Central memory CD4-positive, alpha-beta T cell (primary cell): ENCODE data around the gene MRPL17.
A peak's percentile ranks its signal among the peaks of the same experiment; 100 is the strongest.

Source experiments
- DNase-seq: peaks from one replicate; pipeline ENCODE4 v3.0.0; 2022

MRPL17 gene

DNA sequence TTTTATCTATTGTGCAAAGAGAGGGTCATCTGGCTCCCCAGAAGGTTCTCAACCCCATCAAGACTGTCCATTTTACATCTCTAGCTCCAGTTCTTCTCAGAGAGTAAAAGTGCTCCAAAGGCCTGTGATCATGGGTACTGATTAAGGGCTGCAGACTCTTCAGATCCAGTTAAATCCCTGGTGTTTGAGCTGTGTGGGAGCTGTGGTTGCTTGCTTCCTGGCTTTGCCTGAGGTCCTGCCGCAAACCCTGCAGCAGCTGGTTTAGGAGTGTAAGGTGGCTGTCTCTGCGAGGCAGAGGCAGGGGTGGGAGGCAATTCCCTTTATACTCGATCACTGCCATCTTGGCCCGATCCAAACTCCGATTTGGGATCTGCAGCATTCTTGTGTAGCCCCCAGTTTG, 1.2 kb downstream of the MRPL17 start:
- DNase-seq: no peak

DNA sequence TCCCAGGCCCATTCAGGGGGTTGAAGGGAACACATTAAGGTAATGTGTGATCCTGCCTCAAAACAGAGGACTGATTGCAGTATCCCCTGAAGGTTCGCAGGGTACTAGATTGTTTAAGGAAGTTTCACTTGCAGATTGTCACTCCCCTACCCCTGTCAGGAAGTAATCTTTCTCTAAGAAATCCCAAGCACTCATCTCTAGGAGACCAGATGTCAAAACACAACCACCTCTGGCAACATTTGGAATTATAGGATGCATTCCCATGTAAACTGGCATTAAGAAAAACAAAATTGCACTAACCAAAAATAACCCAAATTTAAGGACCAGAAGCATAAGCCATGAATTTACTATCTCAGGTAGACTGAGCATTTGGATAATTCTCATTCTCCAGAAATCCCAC, 1.6 kb downstream of the MRPL17 start:
- DNase-seq: no peak

DNA sequence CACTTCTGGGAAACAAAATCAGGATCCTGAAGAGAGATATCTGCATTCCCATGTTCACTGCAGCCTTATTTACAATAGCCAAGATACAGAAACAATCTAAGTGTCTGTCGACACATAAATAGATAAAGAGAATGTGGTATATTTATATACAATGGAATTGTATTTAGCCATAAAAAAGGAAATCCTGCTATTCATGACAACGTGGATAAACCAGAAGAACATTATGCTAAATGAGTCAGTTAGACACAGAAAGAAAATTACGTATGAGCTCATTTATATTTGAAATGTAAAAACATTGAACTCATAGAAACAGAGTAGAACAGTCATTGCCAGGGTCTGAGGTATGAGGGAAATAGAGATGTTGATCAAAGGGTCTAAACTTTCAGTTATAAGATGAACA, 6.1 kb downstream of the MRPL17 start:
- DNase-seq: no peak

DNA sequence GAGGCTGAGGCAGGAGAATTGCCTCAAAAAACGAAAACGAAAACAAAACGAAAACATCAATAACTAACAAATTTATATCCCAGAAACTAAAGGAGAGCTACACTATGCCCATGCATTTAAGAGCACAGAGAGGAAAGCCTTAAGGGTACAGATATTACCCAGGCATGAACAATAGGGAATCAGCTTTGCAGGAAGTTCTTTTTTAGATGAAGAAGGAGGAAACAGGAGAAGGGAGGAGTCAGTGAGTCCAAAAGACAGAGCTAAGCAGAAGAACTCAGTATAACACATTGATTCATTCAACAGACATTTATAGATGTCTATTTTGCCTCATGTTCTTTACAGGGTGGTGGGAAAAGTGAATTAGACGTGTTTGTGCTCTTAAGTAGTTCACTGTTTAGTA, 8.3 kb downstream of the MRPL17 start:
- DNase-seq: no peak

DNA sequence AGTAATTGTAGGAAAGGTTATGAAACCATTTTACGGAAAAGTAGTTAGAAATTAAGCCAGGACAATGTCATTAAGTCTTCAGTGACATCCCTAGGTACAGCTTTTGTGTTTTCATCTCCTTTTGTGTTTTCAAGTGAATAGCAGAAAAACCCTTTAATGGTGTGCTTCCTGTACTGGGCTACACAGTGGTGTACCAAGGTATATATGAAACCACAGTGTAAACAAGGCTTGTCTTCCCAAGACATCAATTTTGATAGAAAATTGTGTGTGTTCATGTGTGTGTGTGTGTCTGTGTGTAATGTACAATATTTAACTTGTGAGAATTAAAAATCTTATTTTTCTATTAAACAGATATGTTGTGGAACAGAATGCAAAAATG, 8.9 kb downstream of the MRPL17 start:
- DNase-seq: no peak

DNA sequence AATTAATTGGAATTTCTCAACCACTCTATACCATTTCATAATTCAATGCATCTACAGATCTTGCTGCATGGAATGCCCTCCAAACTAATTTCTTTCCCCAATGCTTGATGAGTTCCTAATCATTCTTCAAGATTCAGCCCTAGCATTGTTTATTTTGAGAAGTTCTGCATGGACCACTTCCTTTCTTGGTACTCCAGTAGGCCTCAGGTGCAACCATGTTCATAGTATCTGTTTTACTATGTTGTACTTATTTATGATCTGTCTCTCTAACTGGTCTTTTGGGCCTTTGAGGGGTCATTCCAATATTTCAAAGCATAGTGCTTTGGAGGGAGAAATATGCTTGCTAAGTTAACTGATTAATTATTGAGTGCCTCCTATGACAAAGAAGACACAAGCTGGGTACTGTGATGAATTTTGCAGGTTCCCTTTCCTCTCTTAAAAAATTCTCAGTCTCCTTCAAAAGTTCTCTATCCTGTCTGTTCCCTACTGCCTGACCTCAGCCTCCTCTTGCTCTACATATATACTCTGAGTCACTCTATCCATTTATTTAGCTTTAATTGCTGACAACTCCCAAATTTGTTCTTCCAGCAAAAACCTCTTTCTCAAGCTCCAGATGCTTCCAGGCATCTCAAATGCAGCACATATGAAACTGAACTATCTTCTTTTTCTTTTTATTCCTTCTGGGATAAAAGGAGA, 9.5 kb downstream of the MRPL17 start:
- no peak for DNase-seq

DNA sequence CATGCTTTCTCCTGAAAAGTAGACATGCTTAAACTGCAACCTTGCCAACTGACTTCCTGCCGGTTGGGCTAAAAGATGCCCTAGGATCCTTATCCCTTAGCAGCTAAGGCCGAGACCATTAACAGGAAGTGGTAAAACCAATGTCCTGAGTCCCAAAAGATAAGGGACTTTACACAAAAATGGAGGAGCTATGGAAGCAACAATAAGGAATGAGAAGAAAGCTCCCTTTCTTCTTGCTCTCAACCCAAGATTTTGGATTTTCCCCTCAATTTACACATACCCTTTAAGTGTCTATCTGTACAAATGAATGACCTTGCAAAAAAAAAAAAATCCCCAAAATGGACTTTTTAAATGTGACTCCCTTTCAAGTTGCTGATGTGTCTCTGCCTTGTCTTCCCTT, 11.1 kb downstream of the MRPL17 start:
- no peak for DNase-seq

DNA sequence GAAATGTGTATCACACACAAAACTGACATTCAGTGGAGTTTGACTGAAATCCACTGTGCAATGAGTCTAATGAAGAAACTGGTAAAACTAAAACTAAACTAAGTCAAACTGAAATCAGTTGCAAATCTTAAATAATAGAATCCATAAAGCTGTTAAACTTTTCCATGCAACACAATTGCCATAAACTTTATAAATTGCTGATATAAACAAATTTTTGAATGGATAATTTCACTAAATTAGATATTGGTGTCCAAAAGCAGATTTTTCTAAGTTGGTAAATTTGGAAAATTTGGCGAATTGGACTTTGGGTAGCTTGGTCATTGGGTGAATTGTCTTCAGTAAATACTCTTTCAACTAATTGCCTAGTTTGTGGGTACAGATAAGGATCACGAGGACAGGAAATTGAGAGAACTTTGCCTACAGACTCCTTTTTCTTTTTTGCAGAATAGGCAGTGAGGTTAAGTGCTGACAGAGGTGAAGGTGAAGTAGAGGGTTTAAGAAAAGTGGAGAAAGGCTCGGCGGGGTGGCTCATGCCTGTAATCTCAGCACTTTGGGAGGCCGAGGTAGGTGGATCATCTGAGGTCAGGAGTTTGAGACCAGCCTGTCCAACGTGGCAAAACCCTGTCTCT, 12.8 kb downstream of the MRPL17 start:
- no peak for DNase-seq

DNA sequence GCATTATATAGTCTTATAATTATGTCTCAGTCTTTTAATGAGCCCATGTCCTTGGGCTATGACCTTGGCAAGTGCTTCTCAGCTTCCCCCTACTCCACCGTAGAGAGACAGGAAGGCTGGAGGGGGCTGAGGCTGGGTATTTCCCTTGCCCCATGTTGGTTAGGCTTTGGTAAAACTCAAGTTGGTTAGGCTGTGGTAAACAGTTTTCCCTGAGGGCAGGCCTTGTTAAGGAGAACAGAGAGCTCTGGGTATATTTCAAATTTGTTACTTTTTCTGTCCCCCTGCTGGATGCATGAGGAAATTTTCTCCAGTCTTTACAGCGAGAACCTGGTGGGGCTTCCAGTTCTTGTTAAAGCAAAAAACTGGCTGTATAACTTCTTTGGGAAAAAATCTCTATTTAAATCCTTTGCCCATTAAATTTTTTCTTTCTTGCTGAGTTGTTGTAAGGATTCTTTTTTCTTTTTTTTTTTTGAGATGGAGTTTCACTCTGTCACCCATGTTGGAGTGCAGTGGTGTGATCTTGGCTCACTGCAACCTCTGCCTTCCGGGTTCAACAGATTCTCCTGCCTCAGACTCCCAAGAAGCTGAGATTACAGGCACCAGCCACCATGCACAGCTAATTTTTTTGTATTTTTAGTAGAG, 15.3 kb downstream of the MRPL17 start:
- peak; percentile 50 for DNase-seq

DNA sequence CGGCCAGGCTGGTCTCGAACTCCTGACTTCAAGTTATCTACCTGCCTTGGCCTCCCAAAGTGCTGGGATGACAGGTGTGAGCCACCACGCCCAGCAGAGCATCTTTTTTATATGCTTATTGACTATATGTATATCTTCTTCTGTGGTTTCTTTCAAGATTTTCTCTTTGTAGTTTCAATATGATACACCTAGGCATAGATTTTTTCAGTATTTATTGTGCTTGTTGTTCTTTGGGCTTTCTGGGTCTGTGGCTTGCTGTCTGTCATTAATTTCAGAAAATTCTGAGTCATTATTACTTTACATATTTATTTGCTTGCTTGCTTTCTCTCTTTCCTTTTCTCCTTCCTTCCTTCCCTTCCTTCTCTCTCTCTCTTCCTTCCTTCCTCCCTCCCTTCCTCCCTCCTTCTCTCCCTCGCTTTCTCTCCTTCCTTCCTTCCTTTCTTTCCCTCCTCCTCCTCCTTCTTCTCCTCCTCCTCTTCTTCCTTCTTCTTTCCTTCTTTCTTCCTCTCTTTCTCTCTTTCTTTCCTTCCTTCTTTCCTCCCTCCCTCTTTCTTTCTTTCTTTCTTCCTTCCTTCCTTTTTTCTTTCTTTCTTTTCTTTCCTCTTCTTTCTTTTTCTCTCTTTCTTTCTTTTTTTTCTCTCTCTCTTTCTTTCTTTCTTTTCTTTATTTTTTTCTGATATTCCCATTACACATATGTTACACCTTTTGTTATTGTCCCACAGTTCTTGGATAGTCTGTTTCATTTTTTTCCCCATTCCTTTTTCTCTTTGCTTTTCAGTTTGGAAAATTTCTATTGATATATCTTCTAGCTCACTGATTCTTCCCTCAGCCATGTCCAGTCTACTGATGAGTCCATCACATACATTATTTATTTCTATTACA, 16.6 kb downstream of the MRPL17 start:
- DNase-seq: no peak

DNA sequence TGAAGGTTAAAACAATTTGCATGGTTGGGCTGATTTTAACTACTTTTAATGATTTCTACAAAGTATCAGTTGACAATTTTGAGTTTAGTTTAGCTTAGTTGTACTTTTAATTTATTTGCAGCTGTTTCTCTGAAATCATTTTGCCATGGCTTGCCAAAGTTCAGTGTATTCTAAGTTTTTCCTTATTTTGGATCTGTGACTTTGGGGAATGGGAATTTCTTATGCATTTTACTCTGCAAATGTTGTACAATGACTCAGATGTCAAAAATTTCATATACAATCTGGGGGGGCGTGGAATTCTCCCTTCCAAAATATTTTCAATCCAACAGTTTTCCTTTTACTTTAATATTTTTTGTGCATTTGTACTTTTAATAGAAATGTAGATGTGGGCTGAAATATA, 18.6 kb downstream of the MRPL17 start:
- DNase-seq: no peak

DNA sequence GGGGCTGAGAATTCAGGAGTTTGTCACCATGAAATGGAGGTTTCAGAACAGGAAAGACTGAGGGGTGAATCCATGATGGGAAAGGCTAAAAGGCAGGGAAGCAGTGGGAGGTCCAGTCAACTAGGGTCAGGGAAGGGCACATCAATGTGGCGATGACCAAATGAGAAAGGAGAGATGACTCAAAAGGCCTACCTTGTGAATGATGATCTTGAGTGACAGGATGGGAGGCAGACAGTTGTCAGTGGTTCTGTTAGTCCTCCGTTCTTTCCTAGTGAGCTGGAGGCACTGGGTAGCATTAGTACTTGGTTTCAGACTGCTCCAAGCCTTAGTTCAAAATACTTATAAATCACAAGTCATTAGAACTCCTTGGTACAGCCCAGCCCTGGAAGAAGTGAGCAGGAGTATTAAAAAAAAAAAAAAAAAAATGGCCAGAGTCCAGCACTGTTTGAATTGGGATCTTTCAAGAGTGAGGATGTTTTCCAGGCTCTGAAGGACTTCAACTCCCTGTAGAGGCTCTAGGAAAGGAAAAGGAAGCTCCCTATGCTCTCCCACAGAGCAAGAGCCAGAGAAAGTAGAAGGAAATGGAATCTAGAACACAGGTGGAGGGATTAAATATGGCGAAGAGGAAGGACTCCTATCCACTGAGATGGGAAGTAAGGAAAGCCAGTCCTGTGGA, 19.2 kb downstream of the MRPL17 start:
- no peak for DNase-seq

DNA sequence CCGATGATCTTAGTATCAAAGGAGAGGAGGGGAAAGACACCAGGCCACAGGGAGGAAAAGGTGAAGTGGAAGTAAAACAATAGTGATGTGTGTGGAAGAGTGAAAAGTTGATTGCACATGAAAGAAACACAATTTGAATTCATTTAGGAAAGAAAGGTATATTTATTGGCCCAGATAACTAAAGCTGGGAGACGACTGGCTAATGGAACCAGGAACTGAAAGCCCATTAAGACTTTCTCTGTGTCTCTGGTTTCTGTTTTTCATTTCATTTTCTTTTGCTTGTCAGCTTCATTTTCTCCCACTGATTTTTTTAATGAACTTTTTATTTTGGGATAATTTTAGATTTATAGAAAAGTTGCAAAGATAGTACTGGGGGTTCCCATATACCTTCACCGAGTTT, 22.4 kb downstream of the MRPL17 start:
- DNase-seq: no peak

DNA sequence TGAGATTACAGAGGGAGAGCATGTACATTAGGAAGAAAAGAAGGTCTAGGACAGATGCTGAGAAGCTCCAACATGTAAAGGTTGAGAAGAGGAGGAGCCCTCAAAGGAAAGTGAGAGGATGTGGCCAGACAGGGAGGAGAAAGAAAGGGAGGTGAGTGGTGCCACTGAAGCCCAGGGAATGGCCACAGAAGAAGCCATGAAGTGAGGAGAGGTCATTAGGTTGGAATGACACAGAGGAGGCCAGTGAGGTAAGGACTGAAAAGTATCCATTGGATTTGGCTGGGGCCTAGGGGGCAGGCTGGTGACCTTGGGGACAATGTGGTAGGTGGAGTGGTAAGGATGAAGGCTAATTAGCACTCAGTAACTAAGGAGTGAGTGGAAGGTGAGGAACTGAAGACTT, 24.5 kb downstream of the MRPL17 start:
- DNase-seq: no peak

DNA sequence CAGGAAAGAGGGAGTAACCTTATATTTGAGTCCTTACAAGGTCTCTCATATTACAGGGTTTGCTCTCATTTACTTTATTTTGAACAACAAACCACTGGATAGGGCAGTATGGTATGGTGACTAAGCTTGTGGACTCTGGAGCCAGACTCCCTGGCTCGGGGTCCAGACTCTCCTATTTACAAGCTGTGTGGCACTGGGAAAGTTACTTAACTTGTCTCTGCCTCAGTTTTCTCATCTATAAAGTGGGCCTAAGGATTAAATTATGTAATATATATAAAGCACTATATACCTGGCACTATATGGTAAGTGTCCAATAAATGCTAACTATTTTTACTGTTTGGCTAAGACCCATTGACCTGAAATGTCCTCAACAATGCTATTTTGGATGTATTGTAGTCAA, 25.8 kb downstream of the MRPL17 start:
- DNase-seq: no peak

DNA sequence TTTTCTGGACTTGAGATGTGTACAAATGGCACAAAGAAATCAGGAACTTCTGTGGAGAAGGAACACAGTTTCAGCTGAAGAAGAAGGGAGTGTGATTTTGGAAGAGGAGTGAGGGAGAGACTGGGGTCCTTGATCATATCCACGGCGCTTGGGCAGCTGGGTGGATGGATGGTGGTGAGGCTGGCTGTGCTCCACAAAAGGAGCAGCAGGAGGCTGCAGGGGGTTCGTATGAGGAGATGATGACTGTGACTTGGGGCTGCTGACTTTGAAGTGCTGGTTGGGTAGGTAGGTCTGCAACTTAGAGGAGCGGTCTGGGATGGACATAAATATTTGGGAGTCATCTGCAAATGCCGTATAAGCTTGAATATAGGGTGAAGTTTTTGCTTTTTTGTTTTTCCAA, 26.2 kb downstream of the MRPL17 start:
- DNase-seq: no peak

DNA sequence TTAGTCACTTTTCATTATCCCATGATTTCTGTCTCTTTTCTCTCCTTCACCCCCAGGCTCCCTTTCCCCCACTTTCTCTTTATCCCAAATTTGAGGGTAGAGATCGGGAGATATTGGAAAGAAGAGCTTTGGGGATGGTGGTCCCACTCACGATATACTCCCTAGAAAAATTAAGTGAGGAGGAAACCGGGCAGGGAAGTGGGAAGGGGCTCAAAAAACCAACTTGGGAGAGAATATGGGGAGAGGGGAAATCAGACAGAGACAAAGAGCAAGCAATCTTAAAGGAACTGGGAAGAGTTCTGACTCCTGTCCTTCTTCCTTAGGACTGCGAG, 26.6 kb downstream of the MRPL17 start:
- no peak for DNase-seq

DNA sequence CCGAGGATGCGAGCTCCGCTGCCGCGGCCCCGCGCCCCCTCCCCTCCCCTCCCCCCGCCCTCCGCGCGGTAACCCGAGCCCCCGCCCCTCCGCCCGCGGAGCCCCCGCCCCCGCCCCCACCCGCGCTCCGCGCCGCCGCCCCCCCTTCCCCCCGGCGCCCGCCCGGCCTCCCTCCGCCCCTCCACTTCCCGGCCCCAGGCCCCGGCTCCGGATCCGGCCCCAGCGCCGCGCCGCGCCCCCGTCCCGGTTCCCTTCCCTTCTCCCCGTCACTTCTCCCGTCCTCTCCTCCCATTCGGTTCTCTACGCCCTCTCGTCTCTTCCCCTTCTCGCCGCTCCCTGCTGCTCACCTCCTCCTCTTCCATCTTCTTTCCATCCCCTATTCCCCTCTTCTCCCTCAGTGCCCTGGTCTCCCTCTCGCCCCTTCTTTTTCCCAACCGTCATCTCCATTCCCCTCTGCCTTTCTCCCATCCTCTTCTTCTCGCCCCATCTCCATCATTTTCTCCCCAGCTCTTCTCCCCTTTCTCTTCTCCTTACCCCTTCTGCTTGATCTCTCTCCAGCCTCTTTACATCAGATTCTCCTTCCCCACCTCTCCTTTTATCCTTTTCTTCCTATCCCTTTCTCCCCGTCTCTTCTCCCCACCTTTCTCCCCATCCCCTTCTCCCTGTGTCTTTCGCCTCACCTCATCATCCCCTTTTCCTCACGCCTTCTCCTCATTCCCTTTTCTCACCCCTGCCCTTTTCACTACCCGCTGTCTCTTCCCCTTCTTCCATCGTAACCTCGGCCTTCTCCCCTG, 27.2 kb downstream of the MRPL17 start, which contains the start of gene DCHS1:
Gene DCHS1 (minus strand): TSS at position 20 of the 794 bp plus-strand sequence. CDS start 14,196 bp downstream, outside the sequence.
- DNase-seq: no peak

DNA sequence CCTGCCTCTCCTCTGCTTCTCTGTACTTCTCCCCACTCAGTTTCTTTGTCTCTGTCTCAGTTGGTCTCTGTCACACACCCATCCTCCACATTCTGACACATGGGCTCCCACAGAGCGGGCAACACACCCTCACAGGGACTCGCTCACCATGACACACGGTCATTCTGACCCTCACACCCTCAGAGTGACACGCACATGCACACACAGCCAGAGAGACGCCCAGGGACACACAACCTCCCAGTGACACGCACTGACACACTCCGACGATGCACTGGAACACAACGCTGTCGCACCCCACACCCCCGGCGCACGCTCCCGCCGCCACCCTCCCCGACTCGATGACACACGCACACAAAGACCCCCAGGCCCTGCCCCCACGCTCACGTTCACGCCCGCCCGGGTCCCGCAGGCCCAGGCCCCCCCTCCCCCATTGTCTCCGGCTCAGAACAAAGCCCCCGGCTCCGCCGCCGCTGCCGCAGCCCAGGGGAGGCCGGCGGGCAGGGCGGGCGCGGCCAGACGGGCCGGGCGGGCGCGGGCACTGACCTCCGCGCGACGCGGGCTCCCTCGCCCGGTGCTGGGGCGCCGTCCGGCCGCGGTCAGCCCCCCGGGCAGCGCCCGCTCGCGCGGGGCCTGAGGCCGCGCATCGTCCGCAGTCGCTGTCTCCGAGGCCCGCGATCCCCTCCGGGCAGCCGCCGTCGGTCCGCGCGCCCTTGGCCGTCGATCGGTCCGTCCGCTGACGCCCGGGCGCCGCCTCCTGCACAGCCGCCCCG, 27.9 kb downstream of the MRPL17 start:
- no peak for DNase-seq

DNA sequence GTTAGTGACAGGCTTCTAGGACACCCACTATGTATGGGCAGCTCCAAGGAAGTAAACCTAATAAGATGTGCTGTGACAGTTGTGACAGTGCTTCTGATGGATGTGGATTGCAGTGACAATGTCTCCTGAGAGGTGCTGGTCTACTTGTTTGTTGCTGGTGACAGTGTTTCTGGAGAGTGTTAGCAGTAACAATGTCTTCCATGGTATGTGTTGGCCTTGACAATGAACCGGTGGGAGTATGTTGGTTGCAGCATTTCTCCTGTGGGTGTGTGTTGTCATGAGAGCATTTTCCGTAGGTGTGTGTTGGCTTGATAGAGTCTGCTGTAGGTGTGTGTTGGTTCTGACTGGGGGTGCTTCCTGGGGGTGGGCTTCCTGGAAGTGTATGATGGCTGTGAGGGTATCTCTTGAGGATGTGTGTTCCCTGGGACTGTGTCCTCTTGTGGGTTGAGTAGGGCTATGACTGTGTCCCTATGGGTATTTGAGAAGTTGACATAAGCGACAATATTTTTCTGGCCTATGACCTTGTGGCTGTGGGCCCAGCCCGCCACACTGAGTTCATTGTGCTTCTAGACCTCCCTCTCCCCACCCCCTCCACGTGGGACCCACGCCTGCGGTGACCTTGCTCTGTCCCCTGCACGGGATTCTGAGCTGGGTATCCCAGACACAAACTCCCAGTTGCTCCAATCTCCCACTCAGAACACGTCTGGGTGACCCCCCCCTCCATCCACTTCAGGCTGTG, 28.7 kb downstream of the MRPL17 start:
- no peak for DNase-seq

DNA sequence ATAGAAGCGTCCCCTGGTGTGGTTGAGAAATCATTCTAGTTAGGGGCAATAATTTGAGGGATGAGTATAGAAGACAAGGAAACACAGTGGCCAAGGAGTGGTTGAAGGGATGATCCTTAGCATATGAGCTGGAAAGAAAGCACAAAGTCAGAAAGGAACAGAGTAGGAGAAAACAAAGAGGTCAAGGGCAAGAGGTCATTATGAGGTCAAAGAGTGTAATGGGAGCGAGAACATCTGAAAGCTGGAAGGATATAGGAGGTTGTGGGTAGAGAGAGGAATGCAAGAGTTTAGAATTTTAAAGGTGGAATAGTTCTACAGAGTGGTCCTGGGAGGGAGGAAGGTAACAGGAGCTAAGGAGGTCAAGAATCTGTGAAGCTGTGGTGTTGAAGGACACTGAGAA, 29.5 kb downstream of the MRPL17 start:
- no peak for DNase-seq
